GM23338 (cell line): ENCODE data around the gene IPCEF1. TPM values are rescaled to one million over a fixed set of nuclear protein-coding genes. Genes with fewer than 3 reads are reported as not detected.

Experiments used
- CTCF ChIP-seq, 2 experiments: fragments of 200-600 bp in 1 of 2; sonication (generic) in 1 of 2; conservative IDR thresholded peaks; 2 replicates each; pipeline versions ENCODE4 v1.5.1 to v1.6.1; 2016 to 2017; ENCODE audit warnings: antibody characterized with exemption in 2 of 2, low read depth in 2 of 2, mild to moderate bottlenecking in 2 of 2, moderate library complexity in 1 of 2
- ETS1 ChIP-seq: IDR thresholded peaks from 2 replicates; pipeline ENCODE4 v1.6.1; 2016; ENCODE audit warnings: antibody characterized with exemption
- EZH2 ChIP-seq: fragments of 200-600 bp; sonication (generic); IDR thresholded peaks from one replicate; pipeline ENCODE4 v1.8.0; 2017; ENCODE audit warnings: antibody characterized with exemption, mild to moderate bottlenecking, low read depth; ENCODE audit not compliant: unreplicated experiment
- EZH2phosphoT487 ChIP-seq: fragments of 200-600 bp; sonication (generic); IDR thresholded peaks from one replicate; pipeline ENCODE4 v1.8.1; 2018; ENCODE audit warnings: antibody characterized with exemption; ENCODE audit not compliant: unreplicated experiment
- NANOG ChIP-seq: IDR thresholded peaks from 2 replicates; pipeline ENCODE4 v1.6.1; 2016; ENCODE audit warnings: antibody characterized with exemption, borderline replicate concordance
- REST ChIP-seq: IDR thresholded peaks from one replicate; pipeline ENCODE4 v1.6.1; 2018; ENCODE audit warnings: antibody characterized with exemption; ENCODE audit not compliant: unreplicated experiment
- ZNF114 ChIP-seq: fragments of 250-450 bp; sonication (Bioruptor Pico); IDR thresholded peaks from 2 replicates; pipeline ENCODE4 v1.5.0; 2020; ENCODE audit warnings: mild to moderate bottlenecking, moderate library complexity
- polyA plus RNA-seq: library from polyadenylated mRNA; unstranded; fragments of >200 nt; fragmentation: Nextera tagmentation; extraction: Ambion mirVana; gene quantifications from 2 replicates; pipeline ENCODE4 v1.2.1, GENCODE V29; 2016
- total RNA-seq: library from RNA; depleted of rRNA; stranded (reverse); fragments of >200 nt; shearing (Covaris generic); gene quantifications from 2 replicates; pipeline ENCODE4 v1.2.3, GENCODE V29; 2014
- TF ChIP-seq, protein P1 (sequence below): fragments of 250-450 bp; sonication (Bioruptor Pico); IDR thresholded peaks from 2 replicates; pipeline ENCODE4 v1.5.0; 2020; ENCODE audit warnings: mild to moderate bottlenecking, moderate library complexity

Gene IPCEF1
- total and polyA plus RNA-seq, 2 experiments from 2014 or later = 0.15 to 1.8 TPM

- TF ChIP-seq, protein P1, sequence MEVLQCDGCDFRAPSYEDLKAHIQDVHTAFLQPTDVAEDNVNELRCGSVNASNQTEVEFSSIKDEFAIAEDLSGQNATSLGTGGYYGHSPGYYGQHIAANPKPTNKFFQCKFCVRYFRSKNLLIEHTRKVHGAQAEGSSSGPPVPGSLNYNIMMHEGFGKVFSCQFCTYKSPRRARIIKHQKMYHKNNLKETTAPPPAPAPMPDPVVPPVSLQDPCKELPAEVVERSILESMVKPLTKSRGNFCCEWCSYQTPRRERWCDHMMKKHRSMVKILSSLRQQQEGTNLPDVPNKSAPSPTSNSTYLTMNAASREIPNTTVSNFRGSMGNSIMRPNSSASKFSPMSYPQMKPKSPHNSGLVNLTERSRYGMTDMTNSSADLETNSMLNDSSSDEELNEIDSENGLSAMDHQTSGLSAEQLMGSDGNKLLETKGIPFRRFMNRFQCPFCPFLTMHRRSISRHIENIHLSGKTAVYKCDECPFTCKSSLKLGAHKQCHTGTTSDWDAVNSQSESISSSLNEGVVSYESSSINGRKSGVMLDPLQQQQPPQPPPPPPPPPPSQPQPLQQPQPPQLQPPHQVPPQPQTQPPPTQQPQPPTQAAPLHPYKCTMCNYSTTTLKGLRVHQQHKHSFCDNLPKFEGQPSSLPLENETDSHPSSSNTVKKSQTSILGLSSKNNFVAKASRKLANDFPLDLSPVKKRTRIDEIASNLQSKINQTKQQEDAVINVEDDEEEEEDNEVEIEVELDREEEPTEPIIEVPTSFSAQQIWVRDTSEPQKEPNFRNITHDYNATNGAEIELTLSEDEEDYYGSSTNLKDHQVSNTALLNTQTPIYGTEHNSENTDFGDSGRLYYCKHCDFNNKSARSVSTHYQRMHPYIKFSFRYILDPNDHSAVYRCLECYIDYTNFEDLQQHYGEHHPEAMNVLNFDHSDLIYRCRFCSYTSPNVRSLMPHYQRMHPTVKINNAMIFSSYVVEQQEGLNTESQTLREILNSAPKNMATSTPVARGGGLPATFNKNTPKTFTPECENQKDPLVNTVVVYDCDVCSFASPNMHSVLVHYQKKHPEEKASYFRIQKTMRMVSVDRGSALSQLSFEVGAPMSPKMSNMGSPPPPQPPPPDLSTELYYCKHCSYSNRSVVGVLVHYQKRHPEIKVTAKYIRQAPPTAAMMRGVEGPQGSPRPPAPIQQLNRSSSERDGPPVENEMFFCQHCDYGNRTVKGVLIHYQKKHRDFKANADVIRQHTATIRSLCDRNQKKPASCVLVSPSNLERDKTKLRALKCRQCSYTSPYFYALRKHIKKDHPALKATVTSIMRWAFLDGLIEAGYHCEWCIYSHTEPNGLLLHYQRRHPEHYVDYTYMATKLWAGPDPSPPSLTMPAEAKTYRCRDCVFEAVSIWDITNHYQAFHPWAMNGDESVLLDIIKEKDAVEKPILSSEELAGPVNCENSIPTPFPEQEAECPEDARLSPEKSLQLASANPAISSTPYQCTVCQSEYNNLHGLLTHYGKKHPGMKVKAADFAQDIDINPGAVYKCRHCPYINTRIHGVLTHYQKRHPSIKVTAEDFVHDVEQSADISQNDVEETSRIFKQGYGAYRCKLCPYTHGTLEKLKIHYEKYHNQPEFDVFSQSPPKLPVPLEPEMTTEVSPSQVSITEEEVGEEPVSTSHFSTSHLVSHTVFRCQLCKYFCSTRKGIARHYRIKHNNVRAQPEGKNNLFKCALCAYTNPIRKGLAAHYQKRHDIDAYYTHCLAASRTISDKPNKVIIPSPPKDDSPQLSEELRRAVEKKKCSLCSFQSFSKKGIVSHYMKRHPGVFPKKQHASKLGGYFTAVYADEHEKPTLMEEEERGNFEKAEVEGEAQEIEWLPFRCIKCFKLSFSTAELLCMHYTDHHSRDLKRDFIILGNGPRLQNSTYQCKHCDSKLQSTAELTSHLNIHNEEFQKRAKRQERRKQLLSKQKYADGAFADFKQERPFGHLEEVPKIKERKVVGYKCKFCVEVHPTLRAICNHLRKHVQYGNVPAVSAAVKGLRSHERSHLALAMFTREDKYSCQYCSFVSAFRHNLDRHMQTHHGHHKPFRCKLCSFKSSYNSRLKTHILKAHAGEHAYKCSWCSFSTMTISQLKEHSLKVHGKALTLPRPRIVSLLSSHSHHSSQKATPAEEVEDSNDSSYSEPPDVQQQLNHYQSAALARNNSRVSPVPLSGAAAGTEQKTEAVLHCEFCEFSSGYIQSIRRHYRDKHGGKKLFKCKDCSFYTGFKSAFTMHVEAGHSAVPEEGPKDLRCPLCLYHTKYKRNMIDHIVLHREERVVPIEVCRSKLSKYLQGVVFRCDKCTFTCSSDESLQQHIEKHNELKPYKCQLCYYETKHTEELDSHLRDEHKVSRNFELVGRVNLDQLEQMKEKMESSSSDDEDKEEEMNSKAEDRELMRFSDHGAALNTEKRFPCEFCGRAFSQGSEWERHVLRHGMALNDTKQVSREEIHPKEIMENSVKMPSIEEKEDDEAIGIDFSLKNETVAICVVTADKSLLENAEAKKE (CRISPR knock-in tag) = no peak
- TF ChIP-seq NANOG = no peak
- no peak for TF ChIP-seq ETS1
- TF ChIP-seq EZH2 = no peak
- no peak for TF ChIP-seq REST
- TF ChIP-seq CTCF (conservative IDR thresholded peaks at IDR 0.05; ENCODE audit: low read depth in 2 of 2) = no peak
- TF ChIP-seq ZNF114 (CRISPR knock-in tag) = no peak
- TF ChIP-seq EZH2phosphoT487 = no peak
Observed at GRCh38 chr6:154223296-154223695, 133.3 kb downstream of the IPCEF1 start (continued).
